OCI-LY7 (cell line): ENCODE results near the gene SPOCK1. TPM values are rescaled to one million over a fixed set of nuclear protein-coding genes. Genes with fewer than 3 reads are reported as not detected.

Source experiments
- BruUV-seq: library from RNA; stranded (reverse); fragments of 400-500 nt; replicated peaks from 2 replicates; lab custom pipeline; 2021; lab: Mats Ljungman, UMichigan
- CTCF ChIA-PET: fragments of 300-600 bp; sonication (Branson Sonifier 250); formaldehyde crosslinking; loops from one replicate; lab custom pipeline; 2022; ENCODE audit warnings: antibody characterized with exemption; ENCODE audit not compliant: unreplicated experiment; lab: Charles Lee
- POLR2A ChIA-PET: fragments of 300-600 bp; sonication (Branson Sonifier 250); formaldehyde crosslinking; loops from one replicate; lab custom pipeline; 2022; ENCODE audit warnings: antibody characterized with exemption; lab: Charles Lee
- DNase-seq: peaks from one replicate; pipeline ENCODE4 v3.0.0-alpha.2; 2015; ENCODE audit warnings: low spot score
- H2AFZ ChIP-seq: fragments of 200-600 bp; sonication (generic), shearing (Covaris generic); 2 replicates; pipeline ENCODE4 v1.6.1; 2014; ENCODE audit warnings: mild to moderate bottlenecking, antibody characterized with exemption, low read length, moderate library complexity
- H3K27ac ChIP-seq: fragments of 200-600 bp; sonication (generic); 2 replicates; pipeline ENCODE4 v1.5.1; 2014; ENCODE audit warnings: mixed run types, low read depth, mild to moderate bottlenecking, moderate library complexity, low read length, inconsistent platforms; ENCODE audit not compliant: poor library complexity, severe bottlenecking
- H3K36me3 ChIP-seq: fragments of 200-600 bp; sonication (generic); 2 replicates; pipeline ENCODE4 v1.6.1; 2014; ENCODE audit warnings: mild to moderate bottlenecking, antibody characterized with exemption, low read length, moderate library complexity, mixed read lengths; ENCODE audit not compliant: insufficient read depth
- H3K4me1 ChIP-seq: fragments of 200-600 bp; sonication (generic); 2 replicates; pipeline ENCODE4 v1.5.1; 2014; ENCODE audit warnings: mild to moderate bottlenecking, low read length; ENCODE audit not compliant: insufficient read depth, poor library complexity, severe bottlenecking
- H3K4me2 ChIP-seq: fragments of 200-600 bp; sonication (generic); 2 replicates; pipeline ENCODE4 v1.6.1; 2014; ENCODE audit warnings: mild to moderate bottlenecking, low read length
- H3K4me3 ChIP-seq: fragments of 200-600 bp; sonication (generic); 2 replicates; pipeline ENCODE4 v1.5.1; 2014; ENCODE audit warnings: mild to moderate bottlenecking, low read depth, low read length; ENCODE audit not compliant: poor library complexity, severe bottlenecking
- H3K79me2 ChIP-seq: fragments of 200-600 bp; sonication (generic); 2 replicates; pipeline ENCODE4 v1.6.1; 2016; ENCODE audit warnings: low read depth, mild to moderate bottlenecking, low read length, moderate library complexity, mixed read lengths; ENCODE audit not compliant: insufficient read depth
- H3K9me2 ChIP-seq: fragments of 200-600 bp; sonication (generic); 2 replicates; pipeline ENCODE4 v1.6.1; 2016; ENCODE audit warnings: mild to moderate bottlenecking, low read length, mixed read lengths; ENCODE audit not compliant: insufficient read depth
- H3K9me3 ChIP-seq: fragments of 200-600 bp; sonication (generic); 2 replicates; pipeline ENCODE4 v1.6.1; 2014; ENCODE audit warnings: mild to moderate bottlenecking, mixed run types, low read length, mixed read lengths
- H4K20me1 ChIP-seq: fragments of 200-600 bp; sonication (generic); 2 replicates; pipeline ENCODE4 v1.6.1; 2014; ENCODE audit warnings: mild to moderate bottlenecking, antibody characterized with exemption, low read length, moderate library complexity, mixed read lengths; ENCODE audit not compliant: insufficient read depth
- CTCF ChIP-seq: fragments of 200-600 bp; sonication (generic); conservative IDR thresholded peaks from 2 replicates; pipeline ENCODE4 v1.5.1; 2014; ENCODE audit warnings: mild to moderate bottlenecking, antibody characterized with exemption, low read length, moderate library complexity, mixed read lengths
- EZH2phosphoT487 ChIP-seq: fragments of 200-600 bp; sonication (generic); IDR thresholded peaks from 2 replicates; pipeline ENCODE4 v1.6.1; 2018; ENCODE audit warnings: low read depth, borderline replicate concordance, mild to moderate bottlenecking, mixed run types, antibody characterized with exemption, low read length, moderate library complexity, mixed read lengths
- intact Hi-C: fragments of 100-400 bp; cut with micrococcal nuclease; formaldehyde crosslinking; loops from one replicate; pipeline ENCODE4 v1.10.0; 2022; ENCODE audit not compliant: unreplicated experiment
- total RNA-seq, 2 experiments: library from RNA; depleted of rRNA in 1 of 2; stranded (reverse); fragments of >200 nt in 1 of 2; shearing (Covaris generic) in 1 of 2; gene quantifications; 2 replicates each; pipeline ENCODE4 v1.2.3, GENCODE V29; 2014 to 2022

Gene SPOCK1
- total RNA-seq, 2 experiments from 2014 or later, result 0.29 to 1.5 TPM

- intact Hi-C loops, result no loop called here
- CTCF ChIA-PET, result no interaction called here
- BruUV-seq, result no TSS peak
Observed at GRCh38 chr5:137252512-137252911, 246.6 kb downstream of the SPOCK1 start.

DNA sequence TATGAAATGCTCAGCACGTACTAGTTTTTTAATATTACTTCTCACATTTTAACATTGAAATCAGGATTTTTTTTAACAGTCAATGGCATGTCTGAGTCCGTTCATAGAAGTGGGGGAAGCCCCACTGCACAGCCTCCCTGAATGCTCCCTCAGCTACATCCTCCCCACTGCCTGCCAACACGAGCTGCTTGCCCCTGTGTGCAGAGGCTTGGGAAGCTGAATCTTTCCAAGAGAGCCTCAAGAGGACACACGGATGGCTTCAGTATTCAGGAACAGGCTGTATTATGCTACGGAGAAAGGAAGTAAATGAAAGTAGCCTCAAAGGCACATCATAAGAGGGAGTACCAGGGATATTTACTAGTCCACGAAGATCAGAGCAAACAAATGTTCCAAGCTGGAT is 248.7 kb downstream of the SPOCK1 start:
- CTCF ChIA-PET, result no interaction called here
- no TSS peak for BruUV-seq
- intact Hi-C loops, result no loop called here

More at GRCh38 chr5:137252512-137252911, 246.6 kb downstream of the SPOCK1 start:
- Histone ChIP-seq H2AFZ (no peak overlapping the region), H3K4me3 (no peak overlapping the region), H3K4me1 (no peaks in the 10 kb centered on the region), H3K9me3 (no peaks in the 10 kb centered on the region), H4K20me1 (no peaks in the 10 kb centered on the region), H3K36me3 (no peaks in the 10 kb centered on the region), H3K27ac (no peak overlapping the region), H3K79me2 (no peaks in the 10 kb centered on the region), H3K9me2 (no peaks in the 10 kb centered on the region), H3K4me2 (no peak overlapping the region)
- POLR2A ChIA-PET, result no interaction called here
- TF ChIP-seq EZH2phosphoT487 (no peak), CTCF (no peak)
- DNase-seq, result no peak

More for the DNA sequence above, 248.7 kb downstream of the SPOCK1 start:
- H3K4me1 ChIP-seq, result no peaks in the 10 kb centered on the region
- POLR2A ChIA-PET, result interaction anchor here (0.6 kb wide), 1 partner anchor 348 kb away, joined by 3 read pairs; no protein-coding TSS in a partner anchor
- H2AFZ ChIP-seq, result no peak overlapping the region
- H3K4me3 ChIP-seq, result no peak overlapping the region
- H3K27ac ChIP-seq, result no peak overlapping the region
- H3K9me3 ChIP-seq, result no peaks in the 10 kb centered on the region
- H3K4me2 ChIP-seq, result no peak overlapping the region
- H4K20me1 ChIP-seq, result no peaks in the 10 kb centered on the region
- no peaks in the 10 kb centered on the region for H3K79me2 ChIP-seq
- no peak for TF ChIP-seq EZH2phosphoT487
- TF ChIP-seq CTCF, result no peak
- DNase-seq, result no peak
- no peaks in the 10 kb centered on the region for H3K36me3 ChIP-seq
- no peaks in the 10 kb centered on the region for H3K9me2 ChIP-seq
